CD4-positive, alpha-beta T cell treated with Interferon gamma for 1 hour (primary cell): Measurements from ENCODE around the gene SLC12A9.
"Not testable (repeated sequence)": the region's sequence is repeated elsewhere in the genome, so short reads cannot be mapped to it uniquely, and the experiment has no call there.

ENCODE experiments used
- DNase-seq: peaks from one replicate; pipeline ENCODE4 v3.0.0-alpha.2; 2020

Gene SLC12A9

GRCh38 chr7:100852048-100852872 is at the start of gene SLC12A9:
SLC12A9 (plus strand) TSS chr7:100852713; CDS start chr7:100854198, 1,485 bp downstream.
- DNase-seq = peak; percentile 79

GRCh38 chr7:100802951-100803350 is 49.6 kb upstream of the SLC12A9 start:
- DNase-seq = no peak

GRCh38 chr7:100803398-100804161 is 48.9 kb upstream of the SLC12A9 start:
- peak; percentile 78 for DNase-seq

GRCh38 chr7:100804681-100805431 is 47.7 kb upstream of the SLC12A9 start:
- DNase-seq = no peak

GRCh38 chr7:100806276-100806675 is 46.2 kb upstream of the SLC12A9 start:
- DNase-seq = no peak

- DNase-seq = not testable (repeated sequence)
Measured at GRCh38 chr7:100806883-100807282, 45.6 kb upstream of the SLC12A9 start.

- DNase-seq = no peak
Measured at GRCh38 chr7:100808354-100808875, 44.1 kb upstream of the SLC12A9 start.

- DNase-seq = no peak
Measured at GRCh38 chr7:100811480-100811879, 41.0 kb upstream of the SLC12A9 start.

- DNase-seq = no peak
Measured at GRCh38 chr7:100812729-100813128, 39.8 kb upstream of the SLC12A9 start.

- not testable (repeated sequence) for DNase-seq
Measured at GRCh38 chr7:100816515-100816914, 36.0 kb upstream of the SLC12A9 start.

- no peak for DNase-seq
Measured at GRCh38 chr7:100817097-100817496, 35.4 kb upstream of the SLC12A9 start.

GRCh38 chr7:100818366-100818765 is 34.1 kb upstream of the SLC12A9 start:
- DNase-seq = no peak

- no peak for DNase-seq
Measured at GRCh38 chr7:100818825-100819224, 33.7 kb upstream of the SLC12A9 start.

GRCh38 chr7:100819586-100819985 is 32.9 kb upstream of the SLC12A9 start:
- DNase-seq = no peak

- no peak for DNase-seq
Measured at GRCh38 chr7:100822236-100823139, 30.0 kb upstream of the SLC12A9 start.

- DNase-seq = no peak
Measured at GRCh38 chr7:100823140-100823525, 29.4 kb upstream of the SLC12A9 start.

GRCh38 chr7:100823534-100823933 is 29.0 kb upstream of the SLC12A9 start:
- DNase-seq = no peak

GRCh38 chr7:100824499-100825214 is 27.9 kb upstream of the SLC12A9 start:
- DNase-seq = no peak

- DNase-seq = no peak
Measured at GRCh38 chr7:100825215-100825671, 27.3 kb upstream of the SLC12A9 start.

- no peak for DNase-seq
Measured at GRCh38 chr7:100825751-100826513, 26.6 kb upstream of the SLC12A9 start.
